PC-9 (cell line): ENCODE measurements around the gene KIF6. TPM values are rescaled to one million over a fixed set of nuclear protein-coding genes. Genes with fewer than 3 reads are reported as not detected.

ENCODE experiments used
- BruUV-seq: library from RNA; stranded (reverse); fragments of 400-500 nt; replicated peaks from 2 replicates; lab custom pipeline; 2021; lab: Mats Ljungman, UMichigan
- CTCF ChIA-PET: fragments of 300-600 bp; sonication (Branson Sonifier 250); formaldehyde crosslinking; loops from one replicate; lab custom pipeline; 2022; ENCODE audit warnings: antibody characterized with exemption; lab: Charles Lee
- POLR2A ChIA-PET: fragments of 300-600 bp; sonication (Branson Sonifier 250); formaldehyde crosslinking; loops from one replicate; lab custom pipeline; 2022; ENCODE audit warnings: antibody characterized with exemption; ENCODE audit not compliant: unreplicated experiment; lab: Charles Lee
- DNase-seq, 2 experiments: peaks; one replicate each; pipeline versions ENCODE4 v3.0.0 to v3.0.0-alpha.2; 2015 to 2022; ENCODE audit warnings: mixed read lengths in 1 of 2
- H2AFZ ChIP-seq: fragments of 200-600 bp; sonication (generic); 2 replicates; pipeline ENCODE4 v1.8.1; 2017; ENCODE audit warnings: antibody characterized with exemption
- H3F3A ChIP-seq: fragments of 200-600 bp; sonication (generic); 2 replicates; pipeline ENCODE4 v1.8.1; 2017; ENCODE audit warnings: antibody characterized with exemption, mild to moderate bottlenecking, low read depth; ENCODE audit not compliant: insufficient read depth
- H3K27ac ChIP-seq: fragments of 200-600 bp; sonication (generic); 2 replicates; pipeline ENCODE4 v1.6.1; 2016; ENCODE audit warnings: mixed run types
- H3K27me3 ChIP-seq: fragments of 200-600 bp; sonication (generic); 2 replicates; pipeline ENCODE4 v1.6.1; 2016; ENCODE audit warnings: low read depth, mixed run types; ENCODE audit not compliant: insufficient read depth
- H3K36me3 ChIP-seq: fragments of 200-600 bp; sonication (generic); 2 replicates; pipeline ENCODE4 v1.6.1; 2016; ENCODE audit warnings: low read depth, mixed run types
- H3K4me1 ChIP-seq: fragments of 200-600 bp; sonication (generic); replicated peaks from 2 replicates; pipeline ENCODE4 v1.6.1; 2016; ENCODE audit warnings: mixed run types; ENCODE audit not compliant: insufficient read depth
- H3K4me2 ChIP-seq: fragments of 200-600 bp; sonication (generic); 2 replicates; pipeline ENCODE4 v1.6.1; 2017; ENCODE audit warnings: mixed run types
- H3K4me3 ChIP-seq: fragments of 200-600 bp; sonication (generic); 2 replicates; pipeline ENCODE4 v1.6.1; 2016; ENCODE audit warnings: mixed run types
- H3K79me2 ChIP-seq: fragments of 200-600 bp; sonication (generic); 2 replicates; pipeline ENCODE4 v1.6.1; 2017; ENCODE audit warnings: low read depth, mixed run types
- H3K9me2 ChIP-seq: fragments of 200-600 bp; sonication (generic); 2 replicates; pipeline ENCODE4 v1.8.1; 2017; ENCODE audit warnings: mild to moderate bottlenecking; ENCODE audit not compliant: insufficient read depth
- H3K9me3 ChIP-seq: fragments of 200-600 bp; sonication (generic); 2 replicates; pipeline ENCODE4 v1.8.1; 2016; ENCODE audit warnings: low read depth; ENCODE audit not compliant: insufficient read depth
- H4K20me1 ChIP-seq: fragments of 200-600 bp; sonication (generic); 2 replicates; pipeline ENCODE4 v1.8.1; 2017; ENCODE audit not compliant: insufficient read depth
- EZH2 ChIP-seq: fragments of 200-600 bp; sonication (generic); IDR thresholded peaks from 2 replicates; pipeline ENCODE4 v1.8.0; 2017; ENCODE audit warnings: antibody characterized with exemption, low read depth
- intact Hi-C: fragments of 100-400 bp; cut with micrococcal nuclease; formaldehyde crosslinking; loops from one replicate; pipeline ENCODE4 v1.10.0; 2022; ENCODE audit not compliant: unreplicated experiment
- total RNA-seq: library from RNA; stranded (reverse); gene quantifications from 2 replicates; pipeline ENCODE4 v1.2.3, GENCODE V29; 2021
- TF ChIP-seq, protein P1 (sequence below): fragments of 200-600 bp; sonication (generic); conservative IDR thresholded peaks from 2 replicates; pipeline ENCODE4 v1.6.1; 2017; ENCODE audit warnings: mixed run types, antibody characterized with exemption, mild to moderate bottlenecking, moderate library complexity

The KIF6 gene
- total RNA-seq, 1 experiment from 2014 or later, result not detected

DNA sequence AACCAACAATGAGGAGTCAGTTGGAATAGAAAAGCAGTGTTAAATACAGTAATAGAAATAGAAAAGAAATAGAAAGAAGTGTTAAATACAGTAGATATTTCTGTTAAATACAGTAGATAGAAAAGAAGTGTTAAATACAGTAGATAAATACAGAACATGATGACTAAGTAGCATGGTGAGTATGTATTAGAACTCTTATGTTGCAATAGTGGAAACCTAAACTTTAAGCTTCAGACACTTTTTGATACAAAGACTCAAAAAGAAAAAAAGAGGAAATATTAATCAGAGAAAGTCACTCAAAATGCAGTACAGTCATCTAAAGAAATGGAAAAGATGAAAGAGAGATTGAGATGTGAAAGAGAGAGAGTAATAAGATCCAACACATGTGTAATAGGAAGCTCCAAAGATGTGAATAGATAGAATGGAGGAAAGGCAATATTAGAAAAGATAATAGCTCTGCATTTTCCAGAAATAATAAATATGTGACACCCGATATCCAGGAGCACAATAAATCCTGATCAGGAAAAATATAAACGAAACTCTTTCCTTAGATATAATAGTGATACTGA lies 271.2 kb downstream of the KIF6 start:
- H3K9me3 ChIP-seq, result no peaks in the 10 kb centered on the region
- no peaks in the 10 kb centered on the region for H4K20me1 ChIP-seq
- 0 out of 2 replicates have a peak, but pooled peaks cover 6% of the 10 kb centered on the region for H3K27me3 ChIP-seq
- H3K27ac ChIP-seq, result no peak overlapping the region
- intact Hi-C loops, result no loop called here
- DNase-seq, result no peak
- H3K4me2 ChIP-seq, result no peak overlapping the region
- H2AFZ ChIP-seq, result no peak overlapping the region
- no peaks in the 10 kb centered on the region for H3K9me2 ChIP-seq
- no TSS peak for BruUV-seq
- H3K36me3 ChIP-seq, result no peaks in the 10 kb centered on the region
- no peaks in the 10 kb centered on the region for H3K79me2 ChIP-seq
- H3K4me3 ChIP-seq, result no peak overlapping the region
- H3F3A ChIP-seq, result peaks cover 5% of the 10 kb centered on the region; the same call in 1 of the 2 replicates
- POLR2A ChIA-PET, result interaction anchor here (0.7 kb wide), 1 partner anchor 116 kb away, joined by 3 read pairs; no protein-coding TSS in a partner anchor
- 0 out of 2 replicates have a peak, but pooled peaks cover 8% of the 10 kb centered on the region for H3K4me1 ChIP-seq
- CTCF ChIA-PET, result no interaction called here
- TF ChIP-seq, protein P1, sequence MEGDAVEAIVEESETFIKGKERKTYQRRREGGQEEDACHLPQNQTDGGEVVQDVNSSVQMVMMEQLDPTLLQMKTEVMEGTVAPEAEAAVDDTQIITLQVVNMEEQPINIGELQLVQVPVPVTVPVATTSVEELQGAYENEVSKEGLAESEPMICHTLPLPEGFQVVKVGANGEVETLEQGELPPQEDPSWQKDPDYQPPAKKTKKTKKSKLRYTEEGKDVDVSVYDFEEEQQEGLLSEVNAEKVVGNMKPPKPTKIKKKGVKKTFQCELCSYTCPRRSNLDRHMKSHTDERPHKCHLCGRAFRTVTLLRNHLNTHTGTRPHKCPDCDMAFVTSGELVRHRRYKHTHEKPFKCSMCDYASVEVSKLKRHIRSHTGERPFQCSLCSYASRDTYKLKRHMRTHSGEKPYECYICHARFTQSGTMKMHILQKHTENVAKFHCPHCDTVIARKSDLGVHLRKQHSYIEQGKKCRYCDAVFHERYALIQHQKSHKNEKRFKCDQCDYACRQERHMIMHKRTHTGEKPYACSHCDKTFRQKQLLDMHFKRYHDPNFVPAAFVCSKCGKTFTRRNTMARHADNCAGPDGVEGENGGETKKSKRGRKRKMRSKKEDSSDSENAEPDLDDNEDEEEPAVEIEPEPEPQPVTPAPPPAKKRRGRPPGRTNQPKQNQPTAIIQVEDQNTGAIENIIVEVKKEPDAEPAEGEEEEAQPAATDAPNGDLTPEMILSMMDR, result no peak
- TF ChIP-seq EZH2, result no peak

DNA sequence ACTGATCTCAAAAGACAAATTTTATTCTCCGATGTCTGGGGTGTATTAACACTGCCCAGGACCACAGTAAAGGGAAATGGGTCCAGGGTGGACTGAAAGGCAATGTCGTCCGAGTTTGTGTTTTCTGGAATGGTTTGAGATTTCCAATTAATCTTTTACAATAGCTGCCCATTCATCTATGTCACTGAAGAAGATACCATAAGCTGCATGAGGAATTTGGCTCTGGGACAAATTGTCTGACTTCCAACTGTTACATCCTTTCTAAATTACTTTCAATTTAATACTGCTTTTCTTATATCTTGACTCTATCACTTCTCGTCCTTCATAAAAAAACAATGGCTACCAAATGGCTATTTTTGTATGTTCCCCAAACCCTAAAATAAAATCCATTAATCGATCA lies 272.0 kb downstream of the KIF6 start:
- no peak for DNase-seq
- Histone ChIP-seq H4K20me1 (no peaks in the 10 kb centered on the region), H3K4me2 (no peak overlapping the region), H3K27ac (no peak overlapping the region), H3K36me3 (no peaks in the 10 kb centered on the region), H2AFZ (no peak overlapping the region), H3K4me3 (no peak overlapping the region), H3K79me2 (no peaks in the 10 kb centered on the region), H3K9me3 (no peaks in the 10 kb centered on the region), H3K9me2 (no peaks in the 10 kb centered on the region), H3K4me1 (0 out of 2 replicates have a peak, but pooled peaks cover 8% of the 10 kb centered on the region), H3F3A (peaks cover 5% of the 10 kb centered on the region; the same call in 1 of the 2 replicates), H3K27me3 (0 out of 2 replicates have a peak, but pooled peaks cover 6% of the 10 kb centered on the region)
- POLR2A ChIA-PET, result no interaction called here
- BruUV-seq, result no TSS peak
- intact Hi-C loops, result no loop called here
- CTCF ChIA-PET, result no interaction called here
- no peak for TF ChIP-seq EZH2
- TF ChIP-seq, protein P1, result no peak

DNA sequence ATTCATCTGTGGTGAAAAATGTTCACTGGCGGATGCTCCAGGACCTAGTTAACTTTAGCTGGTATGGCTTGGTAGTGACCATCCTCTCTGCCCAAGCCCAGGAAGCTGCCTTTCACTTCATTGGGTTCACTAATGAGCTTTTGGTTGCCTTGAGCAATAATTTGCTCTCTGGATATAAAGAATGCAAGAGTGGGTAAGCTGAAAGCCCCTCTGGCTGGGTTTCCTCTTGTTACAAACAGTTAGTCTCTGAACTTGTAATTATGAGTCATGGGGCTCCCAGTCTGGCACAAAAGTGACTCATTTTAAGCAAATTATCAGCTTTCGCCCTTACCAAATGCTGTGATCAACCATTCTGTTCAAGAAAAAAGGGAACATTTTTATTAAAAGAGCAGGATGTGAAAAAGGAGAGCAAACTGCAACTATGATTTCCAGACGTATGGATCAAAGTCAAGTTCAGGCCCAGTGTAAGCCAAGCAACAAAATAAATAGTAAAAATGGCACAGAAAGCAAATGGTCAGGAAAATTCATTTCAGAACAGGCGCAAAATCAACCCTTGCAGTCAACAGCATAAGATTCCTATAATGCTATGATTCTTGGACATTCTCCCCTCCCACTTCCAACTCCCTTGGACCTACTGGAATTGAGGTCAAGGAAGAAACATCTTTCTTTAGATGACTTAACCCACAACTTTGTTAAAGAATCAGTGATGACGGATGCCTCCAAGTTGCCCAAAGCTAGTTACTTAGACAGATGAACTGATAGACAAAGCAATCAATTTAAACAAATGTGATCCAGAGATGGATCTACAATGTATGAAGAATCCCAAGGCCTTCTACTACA lies 272.7 kb downstream of the KIF6 start:
- Histone ChIP-seq H3F3A (peaks cover 5% of the 10 kb centered on the region; the same call in 1 of the 2 replicates), H3K4me2 (no peak overlapping the region), H3K36me3 (no peaks in the 10 kb centered on the region), H3K4me3 (no peak overlapping the region), H4K20me1 (no peaks in the 10 kb centered on the region), H3K4me1 (0 out of 2 replicates have a peak, but pooled peaks cover 8% of the 10 kb centered on the region), H3K27me3 (peaks cover 7% of the 10 kb centered on the region; the same call in 1 of the 2 replicates), H2AFZ (no peak overlapping the region), H3K9me2 (no peaks in the 10 kb centered on the region), H3K79me2 (no peaks in the 10 kb centered on the region), H3K9me3 (no peaks in the 10 kb centered on the region; the same call in 1 of the 2 replicates), H3K27ac (no peak overlapping the region)
- BruUV-seq, result no TSS peak
- intact Hi-C loops, result no loop called here
- TF ChIP-seq, protein P1, result no peak; the same call in 1 of the 2 replicates
- TF ChIP-seq EZH2, result no peak
- CTCF ChIA-PET, result no interaction called here
- POLR2A ChIA-PET, result no interaction called here
- DNase-seq, result no peak
